Measurements from ENCODE around the gene GOLT1A.

GRCh38 chr1:204162494-204163074 is 51.2 kb downstream of the GOLT1A start:
- TF ChIP-seq CTCF (IDR thresholded peaks at IDR 0.05), result peak; percentile 90 to 98 (median 94)
- no peak for TF ChIP-seq EP300 (IDR thresholded peaks at IDR 0.05)
- no peak for TF ChIP-seq POLR2AphosphoS5 (IDR thresholded peaks at IDR 0.05)
